ENCODE measurements around the gene SPATA3.
"Not testable (repeated sequence)": the region's sequence is repeated elsewhere in the genome, so short reads cannot be mapped to it uniquely, and the experiment has no call there.

The SPATA3 gene

GRCh38 chr2:230964136-230964730 lies 31.7 kb upstream of the SPATA3 start:
- Histone ChIP-seq H3K9me3 (ENCODE audit: control insufficient read depth, low read length) (no peaks in the 10 kb centered on the region), H2AFZ (no peak overlapping the region), H3K4me1 (no peaks in the 10 kb centered on the region), H3K9ac (no peak overlapping the region), H3K4me3 (ENCODE audit: low read depth, low read length) (no peak overlapping the region), H3K4me2 (ENCODE audit: low read length) (no peak overlapping the region), H3K36me3 (ENCODE audit: control insufficient read depth, insufficient read depth, low read length) (no peaks in the 10 kb centered on the region), H3K27me3 (ENCODE audit: control insufficient read depth, insufficient read depth, low read length) (no peaks in the 10 kb centered on the region), H3K27ac (no peak overlapping the region), H3K79me2 (no peaks in the 10 kb centered on the region)
- no peak for TF ChIP-seq CTCF (IDR thresholded peaks at IDR 0.05)

GRCh38 chr2:230967113-230967512 lies 28.8 kb upstream of the SPATA3 start:
- H3K27me3 ChIP-seq (ENCODE audit: control insufficient read depth, insufficient read depth, low read length) = no peaks in the 10 kb centered on the region
- H3K4me3 ChIP-seq (ENCODE audit: low read depth, low read length) = no peak overlapping the region
- no peak overlapping the region for H2AFZ ChIP-seq
- H3K9me3 ChIP-seq (ENCODE audit: control insufficient read depth, low read length) = no peaks in the 10 kb centered on the region
- H3K4me1 ChIP-seq = no peaks in the 10 kb centered on the region
- no peak overlapping the region for H3K4me2 ChIP-seq (ENCODE audit: low read length)
- no peaks in the 10 kb centered on the region for H3K36me3 ChIP-seq (ENCODE audit: control insufficient read depth, insufficient read depth, low read length)
- no peak overlapping the region for H3K9ac ChIP-seq
- no peaks in the 10 kb centered on the region for H3K79me2 ChIP-seq
- no peak for TF ChIP-seq CTCF (IDR thresholded peaks at IDR 0.05)
- no peak overlapping the region for H3K27ac ChIP-seq

GRCh38 chr2:230968314-230968713 lies 27.6 kb upstream of the SPATA3 start:
- not testable (repeated sequence) for H3K9me3 ChIP-seq (ENCODE audit: control insufficient read depth, low read length); H3K27ac ChIP-seq; H3K79me2 ChIP-seq; H3K4me3 ChIP-seq (ENCODE audit: low read depth, low read length); H2AFZ ChIP-seq; H3K27me3 ChIP-seq (ENCODE audit: control insufficient read depth, insufficient read depth, low read length); H3K36me3 ChIP-seq (ENCODE audit: control insufficient read depth, insufficient read depth, low read length); H3K4me1 ChIP-seq; H3K9ac ChIP-seq; H3K4me2 ChIP-seq (ENCODE audit: low read length)

GRCh38 chr2:230968921-230969658 lies 26.8 kb upstream of the SPATA3 start:
- H3K9ac ChIP-seq = no peak overlapping the region
- no peak overlapping the region for H2AFZ ChIP-seq
- no peaks in the 10 kb centered on the region for H3K27me3 ChIP-seq (ENCODE audit: control insufficient read depth, insufficient read depth, low read length)
- H3K9me3 ChIP-seq (ENCODE audit: control insufficient read depth, low read length) = no peaks in the 10 kb centered on the region
- no peak overlapping the region for H3K4me3 ChIP-seq (ENCODE audit: low read depth, low read length)
- no peak for TF ChIP-seq CTCF (IDR thresholded peaks at IDR 0.05)
- no peak overlapping the region for H3K27ac ChIP-seq
- H3K4me1 ChIP-seq = no peaks in the 10 kb centered on the region
- no peak overlapping the region for H3K4me2 ChIP-seq (ENCODE audit: low read length)
- no peaks in the 10 kb centered on the region for H3K36me3 ChIP-seq (ENCODE audit: control insufficient read depth, insufficient read depth, low read length)
- no peaks in the 10 kb centered on the region for H3K79me2 ChIP-seq

- no peaks in the 10 kb centered on the region for H3K27me3 ChIP-seq (ENCODE audit: control insufficient read depth, insufficient read depth, low read length)
- no peak overlapping the region for H3K9ac ChIP-seq
- no peak overlapping the region for H3K27ac ChIP-seq
- no peak overlapping the region for H3K4me2 ChIP-seq (ENCODE audit: low read length)
- no peaks in the 10 kb centered on the region for H3K9me3 ChIP-seq (ENCODE audit: control insufficient read depth, low read length)
- no peak overlapping the region for H2AFZ ChIP-seq
- no peak overlapping the region for H3K4me3 ChIP-seq (ENCODE audit: low read depth, low read length)
- H3K4me1 ChIP-seq = no peaks in the 10 kb centered on the region
- TF ChIP-seq CTCF (IDR thresholded peaks at IDR 0.05) = no peak
- H3K79me2 ChIP-seq = no peaks in the 10 kb centered on the region
- H3K36me3 ChIP-seq (ENCODE audit: control insufficient read depth, insufficient read depth, low read length) = no peaks in the 10 kb centered on the region
Measured at GRCh38 chr2:230969659-230970015, 26.3 kb upstream of the SPATA3 start.

Data from parathyroid adenoma (tissue), 2 donors.